K562 (cell line): ENCODE data around the gene TRIM31. TPM values are rescaled to one million over a fixed set of nuclear protein-coding genes. Genes with fewer than 3 reads are reported as not detected.

Source experiments
- CEBPG ChIP-seq, 3 experiments: fragments of 200-800 bp in 1 of 3; sonication (Bioruptor generic) in 1 of 3; sonication (generic) in 1 of 3; formaldehyde crosslinking in 1 of 3; IDR thresholded peaks in 2 of 3; conservative IDR thresholded peaks in 1 of 3; 2 replicates each; pipeline versions ENCODE4 v1.6.1 to v1.8.0; 2016 to 2022; ENCODE audit warnings: missing compliant biosample characterization in 2 of 3, missing genetic modification characterization in 2 of 3, mild to moderate bottlenecking in 1 of 3, missing genetic modification reagents in 1 of 3
- CHD7 ChIP-seq: fragments of 200-600 bp; sonication (generic); IDR thresholded peaks from one replicate; pipeline ENCODE4 v1.6.1; 2012; ENCODE audit warnings: mild to moderate bottlenecking, low read depth, low read length, inconsistent platforms
- ELF1 ChIP-seq: fragments of 200-800 bp; sonication (Bioruptor generic); IDR thresholded peaks from 2 replicates; pipeline ENCODE4 v1.6.1; 2016; ENCODE audit warnings: missing genetic modification characterization, missing compliant biosample characterization
- EP300 ChIP-seq: IDR thresholded peaks from 2 replicates; pipeline ENCODE4 v1.6.1; 2012; ENCODE audit warnings: low read length, improper control_type of control experiment
- EWSR1 ChIP-seq: fragments of 450-650 bp; IDR thresholded peaks from 2 replicates; pipeline ENCODE4 v1.6.1; 2018; ENCODE audit warnings: borderline replicate concordance, mild to moderate bottlenecking, low read depth, moderate library complexity; ENCODE audit not compliant: partially characterized antibody
- SAP30 ChIP-seq: fragments of 200-600 bp; sonication (generic); IDR thresholded peaks from 2 replicates; pipeline ENCODE4 v1.6.1; 2012; ENCODE audit warnings: borderline replicate concordance, low read depth, mild to moderate bottlenecking, moderate library complexity, low read length, control low read depth, inconsistent platforms; ENCODE audit not compliant: insufficient read depth, poor library complexity, severe bottlenecking
- SMARCA4 ChIP-seq: fragments of 450-650 bp; IDR thresholded peaks from 2 replicates; pipeline ENCODE4 v1.6.1; 2016
- SMARCE1 ChIP-seq: fragments of 450-650 bp; IDR thresholded peaks from 2 replicates; pipeline ENCODE4 v1.7.1; 2016; ENCODE audit warnings: mild to moderate bottlenecking
- TAF1 ChIP-seq: IDR thresholded peaks from 2 replicates; pipeline ENCODE4 v1.6.1; 2011; ENCODE audit warnings: mild to moderate bottlenecking, low read length, moderate library complexity; ENCODE audit not compliant: insufficient read depth, control insufficient read depth, severe bottlenecking; ENCODE audit errors: extremely low read depth
- TCF3 ChIP-seq: sonication (generic); formaldehyde crosslinking; IDR thresholded peaks from 2 replicates; pipeline ENCODE4 v1.4.0; 2020; ENCODE audit warnings: mild to moderate bottlenecking, missing genetic modification reagents
- TEAD2 ChIP-seq: fragments of 450-650 bp; IDR thresholded peaks from 2 replicates; pipeline ENCODE4 v1.6.1; 2016; ENCODE audit warnings: missing genetic modification characterization, control low read depth, missing compliant biosample characterization
- TSC22D4 ChIP-seq: fragments of 450-650 bp; IDR thresholded peaks from 2 replicates; pipeline ENCODE4 v1.6.1; 2016; ENCODE audit warnings: missing genetic modification characterization, missing biosample characterization, control low read depth
- ZNF124 ChIP-seq: sonication (generic); formaldehyde crosslinking; IDR thresholded peaks from 2 replicates; pipeline ENCODE4 v1.8.1; 2022; ENCODE audit warnings: missing genetic modification reagents
- ZNF134 ChIP-seq: fragments of 250-450 bp; sonication (Bioruptor Pico); conservative IDR thresholded peaks from 2 replicates; pipeline ENCODE4 v1.4.0; 2020
- ZNF197 ChIP-seq: fragments of 200-800 bp; sonication (Bioruptor generic); IDR thresholded peaks from 2 replicates; pipeline ENCODE4 v1.6.1; 2016; ENCODE audit warnings: low read depth, missing genetic modification characterization, missing compliant biosample characterization
- ZNF253 ChIP-seq: fragments of 250-450 bp; sonication (Bioruptor Pico); conservative IDR thresholded peaks from 2 replicates; pipeline ENCODE4 v1.6.1; 2021; ENCODE audit warnings: mild to moderate bottlenecking
- ZNF3 ChIP-seq: fragments of 250-450 bp; sonication (Bioruptor Pico); IDR thresholded peaks from 2 replicates; pipeline ENCODE4 v1.5.0; 2021; ENCODE audit warnings: mild to moderate bottlenecking, moderate library complexity
- polyA plus RNA-seq, 8 experiments: library from polyadenylated mRNA; depleted of rRNA in 4 of 8; stranded (reverse) in 5 of 8; unstranded in 3 of 8; fragments of >200 nt; fragmentation: Nextera tagmentation in 2 of 8; fragmentation: Illumina TruSeq in 1 of 8; extraction: Ambion mirVana in 2 of 8; extraction: Trizol in 1 of 8; gene quantifications; 2 replicates each; pipeline versions ENCODE4 v1.2.1 to v1.2.3, GENCODE V29; 2011 to 2014; ENCODE audit warnings: inconsistent platforms in 1 of 8, missing spikeins in 1 of 8
- total RNA-seq, 7 experiments: library from RNA; depleted of rRNA in 6 of 7; stranded (reverse); fragments of >200 nt in 6 of 7; fragmentation: Illumina TruSeq in 2 of 7; extraction: Trizol in 2 of 7; gene quantifications; 2 replicates each; pipeline versions ENCODE4 v1.2.1 to v1.2.3, GENCODE V29; 2011 to 2021; ENCODE audit warnings: low replicate concordance in 1 of 7

The TRIM31 gene
- total and polyA plus RNA-seq, 9 of the 15 experiments (the other 6 are each of a cell fraction or from before 2014, with no cell fraction given) = not detected

GRCh38 chr6:30067460-30068139 is 45.3 kb downstream of the TRIM31 start (continued):
- no peak for TF ChIP-seq CHD7
- no peak for TF ChIP-seq ZNF197
- no peak for TF ChIP-seq ZNF134 (CRISPR knock-in tag)
- no peak for TF ChIP-seq ELF1
- no peak for TF ChIP-seq ZNF124
- no peak for TF ChIP-seq TEAD2 (tag)
- TF ChIP-seq SMARCE1 = peak; percentile 40; the same call in 1 of the 2 replicates
- no peak; the same call in 1 of the 2 replicates for TF ChIP-seq ZNF3
- no peak for TF ChIP-seq TAF1
- TF ChIP-seq CEBPG (CRISPR knock-in tag; IDR thresholded peaks at IDR 0.05) = no peak
- no peak for TF ChIP-seq CEBPG (tag; conservative IDR thresholded peaks at IDR 0.05 in 1 of 2, IDR thresholded peaks at IDR 0.05 in 1 of 2)
- peak; percentile 6 for TF ChIP-seq SAP30
- TF ChIP-seq TSC22D4 (tag) = 0 out of 2 replicates have a peak, but pooled peaks have one; percentile 66
- no peak for TF ChIP-seq EP300
- no peak for TF ChIP-seq EWSR1
- no peak for TF ChIP-seq TCF3 (CRISPR knock-in tag)
- 0 out of 2 replicates have a peak, but pooled peaks have one; percentile 33 for TF ChIP-seq SMARCA4
- no peak for TF ChIP-seq ZNF253 (CRISPR knock-in tag)
